Measurements from ENCODE around the gene WDR77.

Gene WDR77

DNA sequence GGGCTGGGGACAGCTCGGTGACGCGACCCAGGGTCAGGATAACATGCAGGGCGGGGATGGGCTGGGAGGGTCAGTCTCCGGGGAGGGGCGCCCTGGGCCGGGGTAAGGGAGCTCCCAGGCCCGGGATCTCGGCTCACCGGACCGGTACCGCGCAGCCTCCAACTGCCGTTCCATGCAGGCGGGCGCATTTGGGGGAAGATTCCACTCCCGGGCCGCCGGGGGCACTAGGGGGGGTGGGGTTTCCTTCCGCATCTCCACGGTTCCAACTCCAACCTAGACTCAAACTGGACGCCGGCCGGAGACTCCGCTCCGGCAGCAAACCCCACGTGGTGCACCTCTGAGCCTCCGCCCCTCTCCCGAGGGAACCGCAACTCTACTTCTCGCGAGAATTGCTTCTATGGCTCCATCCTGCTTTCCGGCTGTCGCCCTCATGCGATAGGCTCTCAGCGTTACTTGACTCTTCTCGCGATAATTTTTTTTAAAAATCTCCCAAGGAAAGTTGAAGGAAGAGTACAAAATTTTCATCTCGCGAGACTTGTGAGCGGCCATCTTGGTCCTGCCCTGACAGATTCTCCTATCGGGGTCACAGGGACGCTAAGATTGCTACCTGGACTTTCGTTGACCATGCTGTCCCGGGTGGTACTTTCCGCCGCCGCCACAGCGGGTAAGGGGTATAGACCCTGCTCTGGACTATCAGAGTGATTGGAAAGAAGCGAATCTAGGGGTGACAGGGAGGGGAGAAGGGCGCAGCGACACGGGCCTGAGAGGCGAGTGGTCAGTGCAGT lies at the start of gene WDR77, which contains the start of gene ATP5PB:
TSS of gene WDR77 (minus strand) at position 339 of the 785 bp plus-strand sequence. CDS start at position 252, 87 bp downstream.
TSS of gene ATP5PB (plus strand) at position 547 of the 785 bp plus-strand sequence. CDS start at position 625, 78 bp downstream.
- peak; percentile 89 for DNase-seq

DNA sequence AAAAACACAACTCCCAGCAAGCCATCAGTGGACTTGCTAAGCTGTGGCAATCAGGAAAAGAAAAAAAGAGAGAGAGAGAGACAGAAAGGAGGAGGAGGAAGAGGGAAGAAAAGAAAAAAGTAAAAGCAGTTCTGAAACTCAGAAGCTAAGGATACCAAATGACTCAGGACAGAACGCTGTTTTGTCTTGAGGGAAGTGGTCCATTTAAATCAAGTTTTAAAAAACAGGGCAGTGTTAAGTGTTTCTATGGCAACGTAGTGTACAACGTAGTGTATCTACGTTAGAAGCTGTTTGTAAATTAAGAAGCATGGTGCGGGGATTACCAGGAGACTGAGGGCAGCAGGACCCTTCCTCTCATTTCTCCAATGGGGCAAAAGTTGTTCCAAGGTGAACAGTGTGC lies 48.5 kb upstream of the WDR77 start:
- no peak for DNase-seq

DNA sequence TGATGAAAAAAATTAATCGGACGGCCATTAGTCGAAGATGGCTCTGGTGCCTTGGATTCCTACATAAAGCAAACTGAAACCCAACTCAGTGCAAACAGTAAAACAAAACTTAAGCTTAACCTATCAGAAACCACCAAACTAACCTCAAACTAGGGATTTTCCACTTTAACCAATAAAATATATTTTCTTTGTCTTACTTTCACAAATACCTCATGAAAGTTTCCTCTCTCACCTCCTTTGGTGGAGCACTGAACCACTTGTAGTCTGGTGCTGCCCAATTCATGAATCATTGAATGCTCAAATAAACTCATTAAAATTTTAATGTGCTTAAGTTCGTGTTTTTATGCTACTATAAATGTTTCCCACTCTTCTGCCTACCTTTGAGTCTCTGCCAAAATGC lies 47.3 kb upstream of the WDR77 start:
- DNase-seq = no peak

DNA sequence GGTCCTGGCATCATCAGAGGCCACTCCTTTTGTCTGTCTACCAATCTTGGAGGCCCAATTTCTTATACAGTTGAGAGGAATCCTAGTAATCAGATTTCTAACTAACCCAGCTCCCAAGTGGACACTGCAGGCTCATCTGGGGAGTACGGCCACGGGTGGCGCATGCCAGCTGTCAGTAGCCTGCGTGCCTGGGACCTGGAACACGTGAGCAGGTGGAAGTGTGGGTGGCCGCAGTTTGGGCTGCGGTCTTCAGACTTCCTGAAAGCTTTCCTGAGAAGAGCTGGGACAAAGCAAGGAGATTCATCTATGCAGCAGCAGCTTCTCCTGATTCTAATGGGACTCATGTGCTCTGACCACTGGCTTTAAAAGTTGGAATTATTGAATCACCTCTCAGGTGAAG lies 42.0 kb upstream of the WDR77 start:
- DNase-seq = no peak

GRCh38 chr1:111490220-111490619 lies 41.2 kb upstream of the WDR77 start:
- DNase-seq = no peak

- no peak for DNase-seq
Observed at GRCh38 chr1:111489604-111490003, 40.5 kb upstream of the WDR77 start.

- no peak for DNase-seq
Observed at GRCh38 chr1:111488669-111489068, 39.6 kb upstream of the WDR77 start.

DNA sequence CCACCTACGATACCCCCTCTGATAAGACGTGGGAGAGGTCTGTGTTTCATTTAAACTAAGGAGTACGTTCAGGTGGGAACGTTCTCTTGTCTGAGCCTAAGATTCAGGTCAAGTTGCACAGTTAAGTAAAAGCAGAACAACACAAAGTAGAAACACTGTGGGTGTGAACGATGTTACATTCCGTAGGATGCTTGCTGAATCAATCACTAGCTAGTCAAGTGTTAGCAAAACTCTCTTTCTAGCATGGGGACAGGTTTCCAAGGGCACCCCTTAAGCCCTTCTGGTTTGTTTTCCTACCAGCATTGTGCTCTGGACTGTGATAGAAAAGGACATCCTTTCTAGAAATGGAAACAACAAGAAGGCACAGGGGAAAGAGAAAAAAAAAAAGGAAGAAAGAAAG lies 38.1 kb upstream of the WDR77 start:
- no peak for DNase-seq

GRCh38 chr1:111486431-111486830 lies 37.4 kb upstream of the WDR77 start:
- no peak for DNase-seq

- no peak for DNase-seq
Observed at GRCh38 chr1:111484391-111485026, 35.5 kb upstream of the WDR77 start.

GRCh38 chr1:111483876-111484275 lies 34.8 kb upstream of the WDR77 start:
- DNase-seq = no peak

GRCh38 chr1:111483166-111483565 lies 34.1 kb upstream of the WDR77 start:
- no peak for DNase-seq

GRCh38 chr1:111481387-111482221 lies 32.5 kb upstream of the WDR77 start:
- peak; percentile 70 for DNase-seq

DNA sequence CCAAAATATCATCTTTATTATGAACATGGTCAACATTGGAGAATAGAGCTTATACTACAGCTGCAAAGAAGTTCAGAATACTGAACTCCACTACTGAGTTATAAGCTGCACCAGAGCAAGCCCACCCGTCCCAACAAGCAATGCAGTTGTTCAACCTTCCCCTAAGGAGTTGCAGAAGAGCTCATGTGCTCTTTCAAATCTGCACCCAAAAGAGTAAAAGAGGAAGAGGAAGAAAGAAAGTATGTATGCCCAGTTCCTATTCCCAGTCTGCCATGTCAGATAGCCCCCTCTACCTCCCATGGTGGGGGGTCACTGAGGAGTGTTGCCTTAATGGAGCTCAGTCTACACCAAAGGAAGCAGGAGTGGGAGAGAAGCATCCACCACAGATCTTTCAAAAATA lies 31.6 kb upstream of the WDR77 start:
- no peak for DNase-seq

GRCh38 chr1:111476761-111477309 lies 27.8 kb upstream of the WDR77 start:
- no peak for DNase-seq

- DNase-seq = no peak
Observed at GRCh38 chr1:111476214-111476613, 27.2 kb upstream of the WDR77 start.

DNA sequence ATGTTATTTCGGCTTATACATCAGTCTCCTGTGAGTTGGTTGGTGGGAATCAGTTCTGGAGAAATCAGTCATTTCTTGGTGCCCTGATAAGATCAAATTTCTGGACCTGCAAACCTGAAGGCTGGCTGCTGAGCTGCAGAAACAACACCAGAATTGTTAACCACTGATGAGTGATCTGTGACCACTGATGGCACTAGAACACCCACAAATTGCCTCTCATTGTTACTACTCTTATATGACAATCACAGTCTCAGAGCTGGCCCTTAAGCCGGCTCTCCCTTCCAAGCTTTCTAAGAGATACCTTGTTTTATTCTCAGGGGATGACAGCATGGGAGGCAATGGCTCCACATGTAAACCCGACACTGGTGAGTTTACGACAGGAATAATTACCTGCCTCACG lies 26.6 kb upstream of the WDR77 start:
- no peak for DNase-seq

- no peak for DNase-seq
Observed at GRCh38 chr1:111474521-111474920, 25.5 kb upstream of the WDR77 start.

DNA sequence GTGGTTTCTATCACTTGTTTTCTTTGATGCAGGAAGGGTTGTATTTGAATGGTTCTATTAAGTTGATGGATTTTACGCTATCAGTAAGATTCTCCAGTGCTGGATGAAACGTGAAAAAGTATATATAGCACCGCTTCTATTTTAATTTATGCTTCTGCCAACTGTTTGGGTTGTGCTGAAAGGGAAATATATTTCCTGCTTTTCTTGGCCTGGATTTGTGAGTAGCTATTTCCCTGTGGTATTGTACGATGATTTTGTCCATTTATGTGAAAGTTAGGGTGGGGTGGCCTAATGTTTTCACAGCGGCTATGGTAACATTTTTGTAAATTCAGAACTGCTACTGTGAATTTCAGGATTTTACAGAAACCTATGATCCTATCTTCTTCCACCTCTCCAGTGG lies 25.1 kb upstream of the WDR77 start:
- no peak for DNase-seq

DNA sequence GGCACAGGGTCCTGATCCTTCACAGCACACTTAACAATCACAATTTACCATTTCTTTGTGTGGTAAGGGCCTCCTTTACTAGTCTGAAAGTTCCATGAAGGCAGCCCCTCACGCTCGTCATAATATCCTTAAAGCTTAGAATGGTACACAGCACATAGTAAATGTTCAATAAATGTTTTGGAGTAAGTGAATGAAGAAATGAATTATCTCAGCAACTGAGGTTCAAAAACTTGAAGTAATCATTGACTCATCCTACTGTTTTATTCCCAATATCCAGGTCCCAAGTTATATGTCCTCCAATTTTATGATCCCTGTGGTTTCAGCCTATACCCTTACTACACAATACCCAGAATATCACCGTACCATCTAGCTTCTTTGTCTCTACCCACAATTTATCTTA lies 22.5 kb upstream of the WDR77 start:
- DNase-seq = no peak

DNA sequence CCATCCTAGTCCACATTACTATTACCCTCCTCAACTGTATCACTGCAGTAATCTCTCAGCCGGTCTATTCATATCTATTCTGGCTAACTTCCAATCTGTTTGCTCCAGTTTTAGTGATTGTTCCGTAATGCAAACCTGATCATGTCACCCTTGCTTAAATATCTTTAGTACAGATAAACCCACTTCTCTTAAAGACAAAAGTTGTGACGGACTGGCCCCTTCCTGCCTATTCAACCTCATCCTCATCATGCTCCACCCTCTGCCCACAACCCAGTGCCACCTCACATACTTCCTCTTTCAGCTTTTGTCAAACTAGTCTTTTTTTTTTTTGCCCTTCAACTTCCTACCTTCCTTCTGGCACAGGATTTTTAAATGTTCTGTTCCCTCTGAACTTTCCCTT lies 22.0 kb upstream of the WDR77 start:
- DNase-seq = no peak

DNA sequence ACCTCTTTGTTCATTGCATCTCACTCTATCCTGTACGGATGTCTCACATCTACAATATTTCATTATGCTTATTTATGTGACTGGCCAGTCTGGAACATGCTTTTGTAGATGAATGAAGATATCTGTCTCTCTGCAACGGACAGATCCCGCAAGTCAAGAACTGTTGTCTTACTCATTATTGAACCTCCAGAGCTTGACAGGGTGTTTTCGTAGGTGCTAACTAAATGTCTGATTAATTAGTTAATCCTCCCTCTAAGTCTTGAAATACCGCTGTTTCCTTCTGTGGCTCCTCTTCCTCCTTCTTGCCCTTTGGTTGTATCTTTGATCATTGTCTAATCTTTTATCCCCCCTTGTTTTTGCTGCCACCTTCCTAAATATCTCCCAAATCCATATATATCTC lies 21.5 kb upstream of the WDR77 start:
- no peak for DNase-seq

DNA sequence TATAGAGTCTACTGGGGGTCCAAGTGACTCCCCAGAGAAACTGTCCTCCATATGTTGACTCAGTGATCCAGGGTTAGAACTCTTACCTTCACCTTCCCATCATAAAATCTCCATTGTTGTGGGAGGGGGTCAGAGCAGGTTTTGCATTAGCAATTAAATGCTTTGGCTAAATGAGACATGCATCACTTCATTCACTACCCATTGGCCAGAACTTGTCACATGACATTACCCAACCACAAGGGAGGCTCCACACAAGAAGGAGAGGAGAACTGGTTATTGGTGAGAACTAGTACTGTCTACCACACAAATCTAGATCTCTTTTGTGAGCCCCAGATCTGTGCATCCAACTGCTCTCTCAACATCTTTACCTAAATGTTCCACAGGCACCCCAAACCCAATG lies 20.5 kb upstream of the WDR77 start:
- no peak for DNase-seq
